Activated naive CD4-positive, alpha-beta T cell (primary cell): Measurements from ENCODE around the gene ELOVL5.

Source experiments
- DNase-seq, 4 experiments: peaks; one replicate each; lab custom pipeline; 2025; lab: John Stamatoyannopoulos, UW

The ELOVL5 gene

DNA sequence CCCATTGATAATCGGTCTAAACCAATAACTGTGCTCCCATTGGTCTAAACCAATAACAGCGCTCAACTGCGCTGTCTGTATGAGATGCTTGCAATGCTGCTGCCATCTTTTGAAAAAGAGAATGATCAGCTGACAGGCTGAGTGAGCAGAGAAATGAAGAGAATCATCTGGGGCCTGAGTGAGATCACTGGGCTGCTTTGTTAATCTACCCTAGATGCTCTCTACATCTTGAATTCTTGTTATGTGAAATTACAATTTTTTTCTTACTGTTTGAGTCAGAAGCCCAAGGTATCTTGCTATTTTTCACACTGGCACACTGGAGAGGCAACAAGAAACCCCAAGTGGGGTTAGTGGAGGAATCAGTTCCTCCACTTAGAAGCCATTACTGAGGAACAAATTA is 108.6 kb downstream of the ELOVL5 start:
- DNase-seq, result no peak

DNA sequence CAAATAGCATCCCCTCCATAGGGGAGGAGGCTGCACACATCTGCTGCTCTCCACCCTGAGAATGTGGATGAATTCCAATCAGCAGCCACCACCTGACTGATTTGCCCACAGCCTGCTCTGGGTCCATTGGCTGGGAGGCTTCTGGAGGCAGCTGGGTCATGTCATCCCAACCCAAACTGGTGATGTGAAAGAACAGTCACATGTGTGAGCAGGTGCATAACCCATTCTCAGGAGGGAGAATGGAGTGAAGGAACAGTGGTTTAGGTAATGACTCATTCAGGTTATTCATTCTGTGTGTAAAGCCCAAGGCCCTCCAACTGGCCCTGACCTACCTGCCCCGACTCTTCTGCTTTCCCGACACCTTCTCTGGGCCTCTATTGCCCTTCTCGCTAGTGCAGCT is 109.2 kb downstream of the ELOVL5 start:
- no peak for DNase-seq

DNA sequence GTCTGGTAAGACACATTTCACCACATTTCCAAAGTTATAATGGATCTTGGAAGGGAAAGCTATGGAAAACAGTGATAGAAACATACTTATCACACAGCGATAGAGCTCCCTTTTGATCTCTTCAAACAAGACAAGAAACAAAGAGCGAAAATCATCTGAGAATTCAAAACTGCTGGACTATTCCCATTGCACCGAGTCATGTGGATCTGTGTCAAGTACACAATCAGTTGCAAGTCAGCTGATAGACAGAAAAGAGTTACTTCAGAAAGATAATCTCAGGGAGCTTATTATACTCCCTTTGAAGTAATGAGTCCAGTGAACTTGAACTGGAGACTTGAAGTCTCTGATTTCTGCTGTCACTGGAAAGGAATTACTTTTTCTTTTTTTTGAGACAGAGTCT is 110.4 kb downstream of the ELOVL5 start:
- DNase-seq, result no peak

DNA sequence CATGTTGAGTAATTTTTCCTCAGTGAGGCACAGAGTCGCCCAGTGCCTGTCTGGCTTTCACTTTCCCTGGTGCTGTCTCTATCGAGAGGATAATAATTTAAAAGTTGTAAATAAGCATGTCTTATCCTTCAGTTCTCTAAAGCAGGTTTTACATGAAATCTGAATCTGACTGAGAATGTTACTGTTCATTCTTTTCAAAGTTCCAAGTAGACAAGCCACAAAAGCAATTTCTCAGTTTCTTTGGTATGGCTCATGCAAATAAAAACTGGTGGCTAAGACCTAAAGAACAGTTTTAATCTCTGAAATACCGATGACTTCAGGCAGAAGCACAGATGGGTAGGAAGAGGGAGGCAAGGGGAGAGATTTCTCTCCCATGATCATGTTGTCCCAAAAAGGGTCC is 112.5 kb downstream of the ELOVL5 start:
- DNase-seq, result no peak

DNA sequence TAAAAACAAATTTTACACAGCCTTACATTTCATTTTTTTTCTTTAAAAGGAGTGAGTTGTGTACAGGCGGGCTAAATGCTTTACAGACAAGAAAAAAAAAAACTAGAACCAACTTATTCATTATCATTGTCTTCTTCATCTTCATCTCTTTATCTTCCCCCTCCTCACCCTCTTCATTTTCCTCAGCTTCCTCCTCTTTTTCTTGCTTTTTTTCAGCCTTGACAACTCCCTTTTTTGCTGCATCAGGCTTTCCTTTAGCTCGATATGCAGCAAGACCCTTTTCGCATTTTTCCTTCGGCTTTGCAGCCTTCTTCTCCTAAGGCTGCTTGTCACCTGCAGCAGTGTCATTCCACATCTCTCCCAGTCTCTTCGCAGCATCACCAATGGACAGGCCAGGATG is 113.2 kb downstream of the ELOVL5 start:
- no peak for DNase-seq

DNA sequence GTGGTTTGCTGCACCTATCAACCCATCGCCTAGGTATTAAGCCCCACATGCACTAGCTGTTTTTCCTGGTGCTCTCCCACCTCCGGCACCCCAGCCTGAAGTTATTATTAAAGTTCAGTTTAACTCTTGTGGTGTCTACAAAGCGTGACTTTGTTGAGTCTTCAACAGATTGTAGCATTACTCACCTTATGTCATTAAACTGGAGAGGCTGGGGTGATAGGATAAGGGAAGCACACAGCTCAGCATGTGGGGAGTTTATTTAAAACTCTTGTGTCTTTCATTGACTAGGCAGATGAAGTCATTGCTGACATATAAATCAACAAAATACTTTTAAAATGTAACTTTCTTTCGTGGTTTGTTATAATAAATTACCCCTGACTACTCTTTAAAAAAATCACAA is 115.4 kb downstream of the ELOVL5 start:
- DNase-seq, result no peak

DNA sequence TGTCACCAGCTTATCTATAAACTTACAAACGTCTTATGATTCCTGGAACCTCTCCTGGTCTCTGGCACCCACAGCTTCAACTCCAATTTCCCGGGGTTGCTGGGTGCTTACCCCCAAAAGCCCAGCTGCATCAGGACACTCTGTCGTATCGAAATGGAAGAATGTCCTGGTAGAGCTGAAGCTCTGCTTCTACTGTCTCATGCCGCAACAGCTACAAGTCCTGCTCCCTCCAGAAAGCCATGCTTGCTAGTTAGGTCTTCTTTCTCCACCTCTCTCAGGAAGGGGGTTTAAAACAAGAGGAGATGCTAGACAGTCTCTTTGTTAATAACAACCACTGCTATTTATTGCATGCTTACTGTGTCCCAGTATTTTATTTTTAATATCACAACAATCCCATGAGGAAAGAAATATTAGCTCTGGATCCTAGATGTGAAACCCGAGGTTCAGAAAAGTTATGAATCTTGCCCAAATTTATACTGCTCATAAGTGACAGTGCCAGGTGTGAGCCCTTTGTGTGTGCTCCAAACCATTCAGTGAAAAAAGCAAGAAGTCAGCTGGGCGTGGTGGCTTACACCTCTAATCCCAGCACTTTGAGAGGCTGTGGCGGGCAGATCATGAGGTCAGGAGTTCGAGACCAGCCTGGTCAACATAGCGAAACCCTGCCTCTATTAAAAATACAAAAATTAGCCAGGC is 117.8 kb downstream of the ELOVL5 start:
- DNase-seq, result no peak

DNA sequence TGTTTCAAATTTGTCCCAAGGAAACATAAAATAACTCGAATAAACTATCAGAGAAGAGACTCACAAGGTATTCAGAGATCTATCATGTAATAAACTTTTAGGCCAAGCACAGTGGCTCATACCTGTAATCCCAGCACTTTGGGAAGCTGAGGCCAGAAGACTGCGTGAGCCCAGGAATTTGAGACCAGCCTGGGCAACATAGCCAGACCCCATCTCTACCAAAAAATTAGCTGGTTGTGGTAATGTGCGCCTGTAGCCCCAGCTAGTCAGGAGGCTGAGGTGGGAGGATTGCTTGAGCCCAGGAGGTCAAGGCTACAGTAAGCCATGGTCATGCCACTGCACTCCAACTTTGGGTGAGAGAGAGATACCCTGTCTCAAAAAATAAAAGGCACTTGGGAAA is 120.9 kb downstream of the ELOVL5 start:
- DNase-seq, result no peak

DNA sequence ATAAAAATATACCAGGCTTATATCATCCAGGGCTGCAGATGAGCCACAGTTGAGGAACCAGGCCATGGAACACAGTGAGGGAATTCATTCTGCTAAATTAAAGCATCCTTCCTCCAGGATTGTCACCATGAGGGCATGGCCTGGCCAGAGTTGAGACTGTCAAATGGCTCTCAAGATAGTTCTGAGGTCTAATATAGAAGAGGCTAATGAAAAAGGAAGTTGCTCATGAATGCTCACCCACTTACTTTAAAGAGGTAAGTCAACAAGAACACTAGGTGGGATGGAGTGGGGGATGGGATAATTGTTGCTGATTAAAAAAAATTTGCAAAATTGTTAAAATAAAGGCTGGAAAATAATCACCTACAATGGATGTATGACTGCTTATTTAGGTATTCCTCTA is 128.1 kb downstream of the ELOVL5 start:
- DNase-seq, result no peak
